HG02610 (cell line): ENCODE data around the gene PLEKHA1.

Experiments
- ATAC-seq: cut with Tn5 transposase; IDR thresholded peaks from one replicate; pipeline ENCODE4 v1.9.1; 2021; ENCODE audit warnings: mild to moderate bottlenecking, moderate library complexity; ENCODE audit not compliant: unreplicated experiment

Gene PLEKHA1

DNA sequence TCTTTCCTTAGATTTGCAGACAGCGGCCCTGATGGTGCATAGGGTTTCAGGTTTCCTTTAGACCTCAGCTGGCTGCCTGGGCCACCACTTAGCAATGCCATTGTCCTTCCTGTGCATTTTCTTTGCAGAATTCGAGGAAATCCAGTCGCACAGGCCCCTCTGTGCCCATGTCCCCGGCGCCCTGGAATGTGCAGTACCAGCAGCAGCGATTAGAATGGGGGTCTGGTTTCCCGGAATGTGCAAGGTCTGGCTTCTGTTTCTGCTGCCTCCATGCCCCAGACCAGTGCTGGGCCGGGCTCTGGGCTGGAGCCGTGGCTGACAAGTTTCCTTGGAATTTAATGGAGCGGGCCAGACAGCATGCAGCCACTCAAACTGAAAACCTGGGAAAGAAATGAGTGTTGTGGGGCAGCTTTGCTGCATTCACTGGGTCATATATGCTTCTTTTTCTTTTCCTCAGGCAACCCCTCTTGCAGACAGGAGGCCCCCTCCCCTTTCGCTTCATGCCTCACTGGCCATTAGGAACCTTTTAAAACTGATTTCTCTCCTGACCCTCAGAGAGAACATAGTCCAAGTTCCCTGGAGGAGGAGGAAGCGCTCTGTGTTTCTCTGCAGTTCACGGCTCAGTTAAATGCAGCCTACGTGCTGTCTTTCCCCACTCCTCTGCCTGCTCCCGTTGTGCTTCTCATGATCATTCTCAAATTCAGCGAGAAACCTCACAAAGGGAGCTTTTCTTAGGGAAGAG, 101.3 kb downstream of the PLEKHA1 start:
- ATAC-seq: no peak

GRCh38 chr10:122476333-122476695, 101.8 kb downstream of the PLEKHA1 start:
- ATAC-seq: no peak

DNA sequence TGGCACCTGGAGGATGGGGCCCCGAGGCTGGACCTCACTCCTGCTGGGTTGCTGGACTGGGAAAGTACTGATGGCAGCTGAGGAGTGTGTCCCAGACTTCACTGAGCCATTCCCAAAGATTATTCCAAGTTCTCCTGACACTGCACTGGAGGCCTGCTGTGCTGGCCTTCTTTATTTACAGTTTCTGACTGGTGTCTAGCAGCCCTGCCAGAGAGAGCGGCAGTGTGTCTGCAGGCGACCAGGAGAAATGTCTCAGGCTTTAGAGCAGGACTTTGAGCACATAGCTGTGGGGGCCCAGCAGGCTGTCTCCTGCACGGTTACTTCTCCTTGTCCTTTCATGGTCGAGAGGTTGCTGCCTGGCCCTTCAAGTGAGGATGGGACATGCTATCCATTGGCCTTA, 102.9 kb downstream of the PLEKHA1 start:
- no peak for ATAC-seq

GRCh38 chr10:122478971-122479370, 104.5 kb downstream of the PLEKHA1 start:
- ATAC-seq: no peak

GRCh38 chr10:122480146-122480833, 105.8 kb downstream of the PLEKHA1 start:
- no peak for ATAC-seq

DNA sequence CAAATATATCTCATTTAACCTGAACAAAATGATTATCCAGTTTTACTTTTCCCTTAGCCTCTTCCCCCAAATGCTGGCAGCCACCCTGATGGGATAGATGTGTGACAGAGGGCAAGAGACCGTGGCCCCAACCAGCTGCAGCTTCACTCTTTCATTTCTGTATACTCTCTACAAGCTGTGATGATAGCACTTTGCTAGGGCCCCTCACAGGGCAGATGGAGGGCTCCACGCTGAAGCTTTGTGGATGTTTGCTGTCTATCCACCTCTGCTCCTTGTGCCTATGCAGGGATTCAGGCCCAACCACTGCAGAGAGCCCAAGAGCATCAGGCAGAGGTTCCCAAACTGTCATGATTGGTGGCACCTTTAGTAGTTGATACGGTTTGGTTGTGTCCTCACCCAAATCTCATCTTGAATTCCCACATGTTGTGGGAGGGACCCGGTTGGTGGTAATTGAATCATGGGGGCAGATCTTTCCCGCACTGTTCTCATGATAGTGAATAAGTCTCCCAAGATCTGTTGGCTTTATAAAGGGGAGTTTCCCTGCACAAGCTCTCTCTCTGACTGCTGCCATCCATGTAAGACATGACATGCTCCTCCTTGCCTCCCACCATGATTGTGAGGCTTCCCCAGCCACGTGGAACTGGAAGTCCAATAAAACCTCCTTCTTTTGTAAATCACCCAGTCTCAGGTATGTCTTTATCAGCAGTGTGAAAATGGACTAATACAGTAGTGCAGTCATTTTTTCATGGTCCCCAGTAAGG, 107.0 kb downstream of the PLEKHA1 start:
- no peak for ATAC-seq
